ENCODE measurements around the gene NR6A1.

NR6A1 gene

DNA sequence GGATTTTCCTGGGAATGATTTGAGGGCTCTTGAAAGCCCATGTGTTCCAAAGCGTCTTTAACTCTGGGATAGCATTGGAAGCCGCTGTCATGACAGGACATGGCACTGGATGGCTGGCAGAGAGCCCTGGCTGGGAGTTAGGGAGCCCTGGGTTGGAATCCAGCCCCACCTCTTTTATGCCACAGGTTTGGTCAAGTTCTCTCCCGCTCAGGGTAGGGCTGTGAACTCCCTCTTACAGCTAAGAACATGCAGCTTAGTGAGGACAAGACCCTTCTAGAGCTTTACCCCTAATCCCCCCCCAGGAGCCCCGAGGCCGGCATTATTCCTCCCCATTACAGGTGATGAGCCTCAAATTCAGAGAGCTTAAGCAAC, 43.0 kb upstream of the NR6A1 start:
- TF ChIP-seq POLR2AphosphoS5 (IDR thresholded peaks at IDR 0.05; ENCODE audit: low read depth) (no peak), SPI1 (IDR thresholded peaks at IDR 0.05; ENCODE audit: borderline replicate concordance, low read depth) (no peak), GABPA (IDR thresholded peaks at IDR 0.05; ENCODE audit: low read depth) (no peak)
- TF ChIP-seq, protein P1, sequence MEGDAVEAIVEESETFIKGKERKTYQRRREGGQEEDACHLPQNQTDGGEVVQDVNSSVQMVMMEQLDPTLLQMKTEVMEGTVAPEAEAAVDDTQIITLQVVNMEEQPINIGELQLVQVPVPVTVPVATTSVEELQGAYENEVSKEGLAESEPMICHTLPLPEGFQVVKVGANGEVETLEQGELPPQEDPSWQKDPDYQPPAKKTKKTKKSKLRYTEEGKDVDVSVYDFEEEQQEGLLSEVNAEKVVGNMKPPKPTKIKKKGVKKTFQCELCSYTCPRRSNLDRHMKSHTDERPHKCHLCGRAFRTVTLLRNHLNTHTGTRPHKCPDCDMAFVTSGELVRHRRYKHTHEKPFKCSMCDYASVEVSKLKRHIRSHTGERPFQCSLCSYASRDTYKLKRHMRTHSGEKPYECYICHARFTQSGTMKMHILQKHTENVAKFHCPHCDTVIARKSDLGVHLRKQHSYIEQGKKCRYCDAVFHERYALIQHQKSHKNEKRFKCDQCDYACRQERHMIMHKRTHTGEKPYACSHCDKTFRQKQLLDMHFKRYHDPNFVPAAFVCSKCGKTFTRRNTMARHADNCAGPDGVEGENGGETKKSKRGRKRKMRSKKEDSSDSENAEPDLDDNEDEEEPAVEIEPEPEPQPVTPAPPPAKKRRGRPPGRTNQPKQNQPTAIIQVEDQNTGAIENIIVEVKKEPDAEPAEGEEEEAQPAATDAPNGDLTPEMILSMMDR (IDR thresholded peaks at IDR 0.05; ENCODE audit: insufficient read depth, low read length): no peak
- TF ChIP-seq, protein P2, sequence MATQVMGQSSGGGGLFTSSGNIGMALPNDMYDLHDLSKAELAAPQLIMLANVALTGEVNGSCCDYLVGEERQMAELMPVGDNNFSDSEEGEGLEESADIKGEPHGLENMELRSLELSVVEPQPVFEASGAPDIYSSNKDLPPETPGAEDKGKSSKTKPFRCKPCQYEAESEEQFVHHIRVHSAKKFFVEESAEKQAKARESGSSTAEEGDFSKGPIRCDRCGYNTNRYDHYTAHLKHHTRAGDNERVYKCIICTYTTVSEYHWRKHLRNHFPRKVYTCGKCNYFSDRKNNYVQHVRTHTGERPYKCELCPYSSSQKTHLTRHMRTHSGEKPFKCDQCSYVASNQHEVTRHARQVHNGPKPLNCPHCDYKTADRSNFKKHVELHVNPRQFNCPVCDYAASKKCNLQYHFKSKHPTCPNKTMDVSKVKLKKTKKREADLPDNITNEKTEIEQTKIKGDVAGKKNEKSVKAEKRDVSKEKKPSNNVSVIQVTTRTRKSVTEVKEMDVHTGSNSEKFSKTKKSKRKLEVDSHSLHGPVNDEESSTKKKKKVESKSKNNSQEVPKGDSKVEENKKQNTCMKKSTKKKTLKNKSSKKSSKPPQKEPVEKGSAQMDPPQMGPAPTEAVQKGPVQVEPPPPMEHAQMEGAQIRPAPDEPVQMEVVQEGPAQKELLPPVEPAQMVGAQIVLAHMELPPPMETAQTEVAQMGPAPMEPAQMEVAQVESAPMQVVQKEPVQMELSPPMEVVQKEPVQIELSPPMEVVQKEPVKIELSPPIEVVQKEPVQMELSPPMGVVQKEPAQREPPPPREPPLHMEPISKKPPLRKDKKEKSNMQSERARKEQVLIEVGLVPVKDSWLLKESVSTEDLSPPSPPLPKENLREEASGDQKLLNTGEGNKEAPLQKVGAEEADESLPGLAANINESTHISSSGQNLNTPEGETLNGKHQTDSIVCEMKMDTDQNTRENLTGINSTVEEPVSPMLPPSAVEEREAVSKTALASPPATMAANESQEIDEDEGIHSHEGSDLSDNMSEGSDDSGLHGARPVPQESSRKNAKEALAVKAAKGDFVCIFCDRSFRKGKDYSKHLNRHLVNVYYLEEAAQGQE (IDR thresholded peaks at IDR 0.05; ENCODE audit: insufficient replicate concordance, low read depth): no peak
- Histone ChIP-seq H3K4me3 (replicated peaks; ENCODE audit: insufficient read depth, low read length) (no peak overlapping the region), H3K27me3 (ENCODE audit: insufficient read depth, poor library complexity, severe bottlenecking) (no peaks in the 10 kb centered on the region), H3K27ac (replicated peaks) (no peak overlapping the region)
- no peak for DNase-seq (ENCODE audit: low read depth in 1 of 2, low spot score in 1 of 2)

DNA sequence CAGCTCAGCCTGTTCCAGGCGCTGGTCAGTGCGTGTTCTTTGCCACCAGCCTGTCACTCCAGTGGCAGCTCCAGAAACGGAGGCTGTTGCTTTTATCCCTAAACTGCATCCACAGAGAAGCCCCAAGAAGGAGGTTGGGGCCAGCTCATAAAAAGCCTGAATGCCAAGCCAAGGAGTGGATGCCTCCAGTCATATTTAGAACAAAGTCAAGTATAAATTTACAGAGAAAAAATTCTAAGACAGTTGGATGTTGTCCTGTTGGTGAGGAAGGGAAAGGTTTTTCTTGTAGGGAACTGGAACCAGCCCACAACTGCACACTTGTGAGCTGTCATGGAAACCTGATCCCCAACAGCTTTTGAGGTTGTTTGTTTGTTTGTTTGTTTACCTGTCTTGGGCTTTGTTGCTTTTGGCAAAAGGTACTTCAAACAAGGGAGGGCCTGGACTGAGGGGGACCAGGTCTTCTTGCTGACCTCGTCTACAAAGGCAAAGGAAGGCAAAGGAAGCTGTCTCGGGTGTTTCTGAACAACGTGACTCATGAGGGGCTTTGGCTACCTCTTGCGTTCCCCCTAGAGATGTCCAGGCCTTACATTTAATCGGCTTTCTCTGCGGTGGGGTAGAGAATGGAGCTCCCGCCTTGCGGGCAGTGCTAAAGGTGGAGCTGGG, 42.5 kb upstream of the NR6A1 start:
- Histone ChIP-seq H3K4me3 (replicated peaks; ENCODE audit: insufficient read depth, low read length) (no peak overlapping the region), H3K27me3 (ENCODE audit: insufficient read depth, poor library complexity, severe bottlenecking) (no peaks in the 10 kb centered on the region), H3K27ac (replicated peaks) (no peak overlapping the region)
- no peak for TF ChIP-seq POLR2AphosphoS5 (IDR thresholded peaks at IDR 0.05; ENCODE audit: low read depth)
- TF ChIP-seq, protein P2 (IDR thresholded peaks at IDR 0.05; ENCODE audit: insufficient replicate concordance, low read depth): no peak
- TF ChIP-seq, protein P1 (IDR thresholded peaks at IDR 0.05; ENCODE audit: insufficient read depth, low read length): no peak
- no peak for TF ChIP-seq GABPA (IDR thresholded peaks at IDR 0.05; ENCODE audit: low read depth)
- no peak for TF ChIP-seq SPI1 (IDR thresholded peaks at IDR 0.05; ENCODE audit: borderline replicate concordance, low read depth)
- DNase-seq (ENCODE audit: low read depth in 1 of 2, low spot score in 1 of 2): no peak

DNA sequence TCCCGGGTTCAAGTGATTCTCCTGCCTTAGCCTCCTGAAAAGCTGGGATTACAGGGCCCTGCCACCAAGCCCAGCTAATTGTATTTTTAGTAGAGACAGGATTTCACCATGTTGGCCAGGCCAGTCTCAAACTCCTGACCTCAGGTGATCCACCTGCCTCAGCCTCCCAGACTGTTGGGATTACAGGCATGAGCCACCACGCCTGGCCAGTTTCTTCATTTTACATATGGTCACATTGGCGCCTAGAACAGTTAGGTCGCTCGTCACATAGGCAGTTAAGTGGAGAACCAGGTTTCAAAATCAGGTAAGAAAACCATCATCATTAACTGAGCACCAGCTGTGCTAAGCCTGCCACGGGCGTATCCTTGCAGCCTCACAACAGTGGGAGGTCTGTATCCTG, 41.9 kb upstream of the NR6A1 start:
- no peak for TF ChIP-seq GABPA (IDR thresholded peaks at IDR 0.05; ENCODE audit: low read depth)
- no peak for TF ChIP-seq POLR2AphosphoS5 (IDR thresholded peaks at IDR 0.05; ENCODE audit: low read depth)
- TF ChIP-seq, protein P2 (IDR thresholded peaks at IDR 0.05; ENCODE audit: insufficient replicate concordance, low read depth): no peak
- TF ChIP-seq SPI1 (IDR thresholded peaks at IDR 0.05; ENCODE audit: borderline replicate concordance, low read depth): no peak
- TF ChIP-seq, protein P1 (IDR thresholded peaks at IDR 0.05; ENCODE audit: insufficient read depth, low read length): no peak
- H3K4me3 ChIP-seq (replicated peaks; ENCODE audit: insufficient read depth, low read length): no peak overlapping the region
- H3K27me3 ChIP-seq (ENCODE audit: insufficient read depth, poor library complexity, severe bottlenecking): no peaks in the 10 kb centered on the region
- DNase-seq (ENCODE audit: low read depth in 1 of 2, low spot score in 1 of 2): no peak
- H3K27ac ChIP-seq (replicated peaks): no peak overlapping the region

Measured in HL-60 (cell line).